Breast epithelium (tissue), 3 donors: ENCODE measurements around the gene PDIA5.

Source experiments
- POLR2A ChIP-seq: fragments of 450-650 bp; IDR thresholded peaks from one replicate; pipeline ENCODE4 v1.6.1; 2016; ENCODE audit warnings: antibody characterized with exemption, mild to moderate bottlenecking, moderate library complexity
- POLR2AphosphoS5 ChIP-seq, 3 donors: sonication (generic); formaldehyde crosslinking; IDR thresholded peaks; one replicate each; pipeline ENCODE4 v1.6.1; 2017; ENCODE audit warnings: antibody characterized with exemption in 3 of 3
- TF ChIP-seq, protein P1 (sequence below), 3 donors: fragments of 450-650 bp; IDR thresholded peaks; one replicate each; pipeline ENCODE4 v1.5.1; 2016 to 2017; ENCODE audit warnings: antibody characterized with exemption in 3 of 3, mild to moderate bottlenecking in 3 of 3, moderate library complexity in 3 of 3

DNA sequence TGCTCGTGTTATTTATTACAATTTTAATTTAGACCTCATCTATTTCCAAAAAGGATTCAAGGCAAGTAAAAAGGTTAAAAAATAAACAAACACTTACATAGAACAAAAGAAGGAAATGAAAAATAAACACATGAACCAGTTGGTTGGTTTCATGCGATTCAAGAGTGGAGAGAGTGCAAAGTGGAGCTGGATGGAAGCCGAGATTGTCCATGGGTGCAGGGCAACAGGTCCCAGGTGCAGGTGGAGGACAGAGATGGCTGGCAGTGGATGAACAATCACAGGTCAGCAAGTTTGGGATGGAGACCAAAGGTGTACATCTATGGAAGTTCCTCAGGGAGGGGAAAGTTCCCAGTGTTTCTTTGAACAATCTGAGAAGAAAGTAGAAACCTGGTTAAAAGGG, 27.6 kb upstream of the PDIA5 start:
- TF ChIP-seq, protein P1, sequence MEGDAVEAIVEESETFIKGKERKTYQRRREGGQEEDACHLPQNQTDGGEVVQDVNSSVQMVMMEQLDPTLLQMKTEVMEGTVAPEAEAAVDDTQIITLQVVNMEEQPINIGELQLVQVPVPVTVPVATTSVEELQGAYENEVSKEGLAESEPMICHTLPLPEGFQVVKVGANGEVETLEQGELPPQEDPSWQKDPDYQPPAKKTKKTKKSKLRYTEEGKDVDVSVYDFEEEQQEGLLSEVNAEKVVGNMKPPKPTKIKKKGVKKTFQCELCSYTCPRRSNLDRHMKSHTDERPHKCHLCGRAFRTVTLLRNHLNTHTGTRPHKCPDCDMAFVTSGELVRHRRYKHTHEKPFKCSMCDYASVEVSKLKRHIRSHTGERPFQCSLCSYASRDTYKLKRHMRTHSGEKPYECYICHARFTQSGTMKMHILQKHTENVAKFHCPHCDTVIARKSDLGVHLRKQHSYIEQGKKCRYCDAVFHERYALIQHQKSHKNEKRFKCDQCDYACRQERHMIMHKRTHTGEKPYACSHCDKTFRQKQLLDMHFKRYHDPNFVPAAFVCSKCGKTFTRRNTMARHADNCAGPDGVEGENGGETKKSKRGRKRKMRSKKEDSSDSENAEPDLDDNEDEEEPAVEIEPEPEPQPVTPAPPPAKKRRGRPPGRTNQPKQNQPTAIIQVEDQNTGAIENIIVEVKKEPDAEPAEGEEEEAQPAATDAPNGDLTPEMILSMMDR (IDR thresholded peaks at IDR 0.05) = no peak
- no peak for TF ChIP-seq POLR2AphosphoS5 (IDR thresholded peaks at IDR 0.05)
- TF ChIP-seq POLR2A = no peak
